ENCODE measurements around the gene CSF2RB.

The CSF2RB gene

DNA sequence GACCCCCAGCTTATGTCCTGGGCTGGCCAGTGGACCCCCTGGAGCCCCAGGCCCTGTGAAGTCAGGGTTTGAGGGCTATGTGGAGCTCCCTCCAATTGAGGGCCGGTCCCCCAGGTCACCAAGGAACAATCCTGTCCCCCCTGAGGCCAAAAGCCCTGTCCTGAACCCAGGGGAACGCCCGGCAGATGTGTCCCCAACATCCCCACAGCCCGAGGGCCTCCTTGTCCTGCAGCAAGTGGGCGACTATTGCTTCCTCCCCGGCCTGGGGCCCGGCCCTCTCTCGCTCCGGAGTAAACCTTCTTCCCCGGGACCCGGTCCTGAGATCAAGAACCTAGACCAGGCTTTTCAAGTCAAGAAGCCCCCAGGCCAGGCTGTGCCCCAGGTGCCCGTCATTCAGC, 24.6 kb downstream of the CSF2RB start:
- no peak for FAIRE-seq

DNA sequence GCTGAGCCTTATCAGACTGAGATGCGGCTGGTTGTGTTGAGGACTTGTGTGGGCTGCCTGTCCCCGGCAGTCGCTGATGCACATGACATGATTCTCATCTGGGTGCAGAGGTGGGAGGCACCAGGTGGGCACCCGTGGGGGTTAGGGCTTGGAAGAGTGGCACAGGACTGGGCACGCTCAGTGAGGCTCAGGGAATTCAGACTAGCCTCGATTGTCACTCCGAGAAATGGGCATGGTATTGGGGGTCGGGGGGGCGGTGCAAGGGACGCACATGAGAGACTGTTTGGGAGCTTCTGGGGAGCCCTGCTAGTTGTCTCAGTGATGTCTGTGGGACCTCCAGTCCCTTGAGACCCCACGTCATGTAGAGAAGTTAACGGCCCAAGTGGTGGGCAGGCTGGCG, 25.5 kb downstream of the CSF2RB start:
- FAIRE-seq = no peak

DNA sequence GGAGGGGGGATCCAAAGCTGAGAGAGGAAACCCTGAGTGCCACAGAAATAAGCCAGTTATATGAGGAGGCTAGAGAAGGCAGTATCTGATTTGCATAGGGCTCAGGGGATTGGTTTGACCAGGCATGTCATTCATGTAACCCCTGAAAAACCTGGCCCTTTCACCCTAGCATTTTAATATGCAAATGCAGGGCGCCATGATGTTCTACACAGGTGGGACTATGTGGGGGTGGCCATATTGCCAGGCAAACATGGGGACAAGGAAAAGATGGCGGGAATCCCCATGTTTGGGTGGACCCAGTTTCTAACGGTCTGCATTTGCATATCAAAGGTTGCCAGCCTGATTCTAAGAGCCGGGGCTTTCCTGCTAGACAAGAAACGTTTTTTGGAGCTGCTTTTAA, 27.2 kb downstream of the CSF2RB start:
- FAIRE-seq = no peak

DNA sequence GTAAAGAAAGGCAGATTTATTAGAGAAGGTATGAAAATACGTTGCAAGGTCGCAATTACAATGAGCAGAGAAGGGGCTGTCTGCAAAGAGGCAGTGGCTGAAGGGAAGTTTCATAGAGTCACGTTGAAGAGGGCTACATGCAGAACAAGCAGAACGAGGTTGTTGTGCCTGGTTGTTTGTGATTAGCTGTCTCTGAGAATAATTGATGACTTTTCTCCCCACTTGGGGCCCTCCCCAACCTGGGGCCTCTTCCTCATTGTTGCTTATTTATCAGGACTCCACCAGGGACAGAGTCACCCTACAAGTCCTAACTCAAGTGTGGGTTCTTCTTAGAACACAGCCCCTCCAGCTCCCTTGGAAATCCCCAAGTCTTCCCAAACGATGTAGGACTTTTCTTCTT, 29.1 kb downstream of the CSF2RB start:
- no peak for FAIRE-seq

DNA sequence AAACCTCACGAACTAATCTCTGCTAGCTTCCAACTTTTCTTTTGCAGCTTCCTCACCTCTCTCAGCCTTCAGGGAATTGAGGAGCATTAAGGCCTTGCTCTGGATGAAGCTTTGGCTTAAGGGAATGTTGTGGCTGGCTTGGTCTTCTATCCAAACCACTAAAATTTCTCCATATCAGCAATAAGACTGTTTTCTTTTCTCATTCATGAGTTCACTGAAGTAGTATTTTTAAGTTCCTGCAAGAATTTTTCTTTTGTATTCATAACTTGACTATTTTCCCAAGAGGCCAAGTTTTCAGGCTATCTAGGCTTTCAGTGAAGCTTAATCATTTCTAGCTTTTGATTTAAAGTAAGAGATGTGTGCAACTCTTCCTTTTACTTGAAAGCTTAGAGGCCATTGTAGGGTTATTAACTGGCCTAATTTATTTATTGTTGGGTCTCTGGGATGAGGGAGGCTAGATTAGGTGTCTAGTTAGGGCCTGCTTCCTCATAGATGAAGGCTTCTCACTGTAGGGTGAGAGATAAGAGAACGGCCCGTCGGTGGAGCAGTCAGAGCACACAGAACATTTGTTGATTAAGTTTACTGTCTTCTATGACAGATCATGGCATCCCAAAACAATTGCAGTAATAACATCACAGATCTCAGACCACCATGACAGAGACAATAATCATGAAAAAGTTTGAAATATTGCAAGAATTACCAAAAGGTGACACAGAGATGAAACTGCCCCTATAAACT, 33.2 kb downstream of the CSF2RB start:
- FAIRE-seq = no peak

DNA sequence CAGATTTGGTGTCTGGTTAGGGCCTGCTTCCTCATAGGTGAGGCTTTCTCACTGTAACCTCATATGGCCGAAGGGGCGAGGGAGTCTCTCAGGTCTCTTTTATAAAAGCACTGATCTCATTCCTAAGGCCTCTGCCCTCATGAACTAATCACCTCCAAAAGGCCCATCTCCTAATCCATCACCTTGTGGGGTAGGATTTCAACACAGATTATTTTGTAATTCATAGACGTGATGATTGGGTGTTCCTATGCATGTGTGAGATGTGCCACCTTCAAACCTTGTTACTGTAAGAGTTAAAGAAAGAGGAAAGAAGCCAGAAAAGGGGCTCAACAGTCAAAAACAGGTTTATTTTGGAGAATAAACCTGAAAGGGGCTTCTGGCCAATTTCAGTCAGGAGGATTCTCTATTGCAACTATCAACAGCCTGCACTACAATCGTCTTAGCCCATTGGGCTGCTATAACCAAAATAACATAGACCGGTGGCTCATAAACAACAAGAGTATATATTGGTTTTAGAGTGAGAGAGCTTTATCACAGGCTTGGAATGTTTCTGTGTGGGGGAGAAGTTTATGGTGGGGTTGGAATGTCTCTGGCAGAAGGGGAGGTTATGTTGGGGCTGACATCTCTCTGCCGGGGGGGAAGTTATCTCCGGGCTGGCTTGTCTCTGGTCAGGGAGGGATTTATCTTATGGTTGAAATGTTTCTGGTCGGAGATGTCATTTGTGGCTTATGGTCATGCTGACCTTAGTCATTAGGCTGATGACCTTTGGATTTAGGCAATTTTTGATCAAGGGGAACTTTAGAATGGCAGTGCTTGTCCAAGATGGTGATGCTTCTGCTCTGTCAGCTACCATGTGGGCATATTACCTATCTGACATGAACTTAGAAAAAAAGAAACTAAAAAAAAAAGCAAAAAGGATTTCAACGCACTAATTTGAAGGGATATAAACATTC, 35.1 kb downstream of the CSF2RB start:
- FAIRE-seq = no peak

DNA sequence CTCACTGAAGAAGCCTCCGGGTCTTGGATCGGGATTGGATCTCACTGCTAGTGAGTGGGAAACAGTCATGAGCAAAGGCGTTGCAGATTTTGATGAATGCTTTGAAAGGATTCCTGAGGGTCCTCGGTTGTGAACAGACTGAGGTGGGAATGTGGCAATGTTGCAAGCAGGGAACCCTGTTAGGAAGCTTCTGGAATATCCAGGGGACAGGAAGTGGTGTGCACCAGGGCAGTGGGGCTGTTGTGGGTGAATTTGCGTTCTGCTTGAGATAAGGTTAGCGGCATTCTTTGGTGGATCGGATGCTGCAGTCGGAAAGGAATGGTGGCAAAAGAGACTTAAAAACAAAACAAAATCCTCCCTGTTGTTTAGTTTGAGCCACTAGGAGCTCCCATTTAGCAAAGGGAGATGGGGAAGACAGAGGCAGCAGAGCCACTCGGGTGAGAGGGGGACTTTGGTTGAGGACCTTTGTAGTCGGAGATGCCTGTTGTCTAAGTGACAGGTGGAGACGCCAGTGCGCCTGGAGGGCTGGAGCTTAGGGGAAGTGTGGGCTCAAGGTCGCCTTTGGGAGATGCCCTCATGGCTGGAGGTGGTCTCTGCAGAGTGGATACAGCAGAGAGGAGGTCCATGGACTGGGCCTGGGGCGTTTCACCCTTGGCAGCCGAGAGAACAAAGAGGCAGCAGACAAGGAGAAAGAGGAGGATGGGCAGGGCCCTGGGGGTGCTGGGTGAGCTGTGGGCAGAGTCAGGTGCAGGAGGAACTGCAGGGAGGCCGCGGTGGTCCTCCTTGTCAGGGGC, 37.6 kb downstream of the CSF2RB start:
- FAIRE-seq = no peak

DNA sequence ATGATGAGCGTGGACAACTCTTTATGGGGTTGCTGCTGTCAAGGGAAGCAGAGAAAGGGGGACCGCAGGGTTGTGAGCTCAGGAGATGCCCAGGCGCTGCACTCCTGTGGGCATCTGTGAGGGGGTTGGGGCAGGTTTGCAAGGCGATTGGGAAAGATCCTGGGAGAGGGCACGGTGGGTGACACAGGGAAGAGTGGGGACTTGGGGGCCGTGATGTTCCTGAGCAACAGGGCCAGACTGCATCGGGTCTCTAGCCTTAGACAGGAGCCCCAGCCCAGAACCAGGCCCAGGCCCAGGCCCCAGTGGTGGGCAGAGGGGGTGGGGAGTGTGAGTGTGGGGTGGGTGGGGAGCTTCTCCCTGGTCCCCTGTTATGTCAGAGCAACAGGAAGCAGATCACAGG, 38.3 kb downstream of the CSF2RB start:
- FAIRE-seq = no peak

DNA sequence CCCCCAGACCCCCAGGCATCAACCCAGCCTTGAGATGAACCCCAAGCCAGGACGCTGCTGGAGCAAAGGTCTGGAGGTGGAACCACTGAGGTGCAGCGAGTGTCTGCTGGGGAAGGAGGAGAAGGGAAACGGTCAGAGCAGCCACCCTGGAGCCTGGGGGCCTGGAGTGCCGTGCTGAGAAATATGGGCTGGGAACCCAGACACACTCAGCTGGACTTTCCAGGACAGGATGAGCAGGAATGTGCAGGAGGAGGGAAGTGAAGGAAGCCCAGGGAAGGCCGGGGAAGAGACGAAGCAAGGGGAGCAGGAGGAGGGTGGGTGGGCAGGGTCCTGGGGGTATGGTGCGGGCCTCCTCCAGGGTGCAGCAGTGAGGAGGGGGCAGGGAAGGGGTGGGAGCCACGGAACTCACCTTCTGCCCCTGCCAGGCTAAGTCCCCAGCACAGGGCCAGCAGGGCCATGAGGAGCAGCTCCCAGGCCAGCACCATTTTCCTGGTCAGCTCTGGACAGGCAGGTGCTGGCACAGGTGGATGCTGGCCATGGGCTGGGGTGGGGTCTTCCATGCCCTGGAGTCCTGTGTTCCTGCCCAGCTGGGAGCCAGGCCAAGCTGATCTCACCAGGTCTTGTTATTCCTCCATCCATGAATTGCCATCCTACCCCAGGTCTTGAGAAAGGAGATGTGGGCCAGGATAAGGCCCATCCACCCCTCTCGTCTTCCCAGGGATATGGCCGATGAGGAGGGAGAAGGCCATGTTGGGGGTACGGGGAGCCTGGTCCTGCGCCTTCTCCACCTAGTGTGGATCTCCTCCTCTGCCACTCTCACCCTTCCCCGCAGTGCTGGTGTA, 40.0 kb downstream of the CSF2RB start:
- FAIRE-seq = no peak

DNA sequence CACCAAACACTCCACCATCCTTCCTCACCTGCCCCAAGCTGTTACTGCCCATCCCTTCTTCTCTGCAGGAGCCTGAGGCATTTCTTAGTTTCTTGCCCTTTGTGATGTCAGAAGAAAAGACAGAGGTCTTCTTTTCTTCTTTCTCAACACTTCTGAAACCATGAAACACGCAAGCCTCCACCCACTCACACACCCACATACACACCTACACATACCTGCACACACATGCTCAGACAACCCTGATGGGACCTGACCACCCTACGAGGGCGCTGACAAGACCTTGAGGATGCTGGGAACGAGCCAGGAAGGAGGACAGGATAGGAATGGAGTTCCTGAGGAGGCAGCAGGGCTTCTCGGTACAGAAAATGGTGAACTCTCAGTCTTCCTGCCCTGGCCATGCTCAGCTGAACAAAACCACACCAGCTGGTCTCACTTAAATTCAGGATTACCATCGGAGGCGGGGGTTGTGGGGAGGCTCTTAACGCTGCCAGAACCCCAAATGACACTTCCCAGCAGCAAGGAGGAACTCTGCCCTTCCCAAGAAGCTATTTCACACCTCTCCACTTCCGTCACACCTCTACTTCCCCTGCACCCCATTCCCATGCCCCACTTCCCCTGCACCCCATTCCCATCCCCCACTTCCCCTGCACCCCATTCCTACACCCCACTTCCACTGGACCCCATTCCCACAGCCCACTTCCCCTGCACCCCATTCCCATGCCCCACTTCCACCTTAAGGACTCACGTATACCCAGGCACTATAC, 41.0 kb downstream of the CSF2RB start:
- FAIRE-seq = no peak

DNA sequence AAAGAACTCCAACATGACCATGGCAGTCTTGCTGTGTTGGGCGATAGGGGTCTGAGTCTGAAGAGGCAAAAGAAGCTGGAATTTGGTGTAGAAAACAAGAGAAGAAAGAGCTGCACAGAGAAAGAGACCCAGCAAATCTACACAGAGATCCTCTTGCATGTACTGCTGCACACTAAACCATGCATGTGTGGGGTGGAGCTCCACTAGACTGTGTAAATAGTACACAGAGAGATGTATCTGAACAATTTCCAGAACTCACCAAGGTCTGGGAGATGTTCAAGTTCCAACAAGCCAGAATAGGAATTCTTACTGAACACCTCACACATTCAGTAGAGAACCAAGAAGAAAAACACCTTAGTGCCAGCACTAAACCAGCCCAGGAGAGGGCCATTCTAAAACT, 42.3 kb downstream of the CSF2RB start:
- no peak for FAIRE-seq

DNA sequence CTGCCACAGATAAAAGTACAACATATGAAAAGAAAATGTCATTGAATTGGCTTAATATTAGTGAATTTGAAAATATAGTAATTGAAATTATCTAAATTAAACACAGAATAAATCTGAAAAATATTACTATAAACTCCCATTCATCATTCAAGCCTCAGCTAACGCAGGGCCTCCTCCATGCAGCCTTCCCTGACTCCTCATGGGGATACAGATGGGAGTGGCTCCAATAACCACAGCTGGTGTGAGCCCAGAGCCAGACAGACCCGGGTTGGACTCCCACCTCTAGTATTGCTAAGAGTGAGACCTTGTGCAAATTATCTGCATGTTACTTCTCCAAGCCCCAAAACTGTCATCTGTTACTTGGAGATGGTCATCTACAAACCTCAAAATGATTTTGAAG, 44.9 kb downstream of the CSF2RB start:
- no peak for FAIRE-seq

DNA sequence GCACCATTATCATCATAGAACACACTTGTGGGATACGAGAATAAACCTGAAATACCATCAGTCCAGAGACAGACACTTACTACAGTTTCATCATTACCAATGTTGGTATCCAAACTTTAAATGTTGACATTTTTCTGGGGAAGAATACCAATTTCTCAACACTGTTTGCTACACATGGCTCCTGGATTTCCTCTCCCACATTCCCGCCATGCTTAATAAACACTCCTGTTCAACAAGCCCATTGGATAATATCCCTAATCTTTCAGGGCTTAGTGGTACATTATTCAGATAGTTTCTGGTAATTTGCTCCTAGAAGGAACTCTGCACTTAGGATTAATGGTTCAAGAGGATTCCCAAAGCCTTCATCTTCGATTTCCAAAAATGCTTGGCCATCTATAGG, 48.2 kb downstream of the CSF2RB start:
- no peak for FAIRE-seq

DNA sequence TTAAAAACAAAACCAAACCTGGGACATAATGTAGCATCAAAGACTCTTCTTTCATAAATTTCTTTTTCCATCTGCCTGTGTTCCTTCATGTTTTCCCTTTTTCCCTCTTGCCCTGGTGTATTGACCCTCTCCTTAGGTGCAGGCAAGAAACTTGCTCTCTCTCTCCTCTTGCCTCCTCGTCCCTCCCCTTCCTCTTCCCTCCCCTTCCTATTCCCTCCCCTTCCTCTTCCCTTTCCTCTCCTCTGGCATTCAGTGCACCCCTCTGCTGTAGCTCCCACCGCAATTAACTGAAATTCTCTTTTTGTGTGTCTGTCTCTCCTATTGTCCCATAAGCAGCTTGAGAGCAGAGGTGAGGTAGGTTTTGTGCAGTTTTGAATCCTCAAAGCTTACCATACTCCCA, 49.9 kb downstream of the CSF2RB start:
- FAIRE-seq = no peak

DNA sequence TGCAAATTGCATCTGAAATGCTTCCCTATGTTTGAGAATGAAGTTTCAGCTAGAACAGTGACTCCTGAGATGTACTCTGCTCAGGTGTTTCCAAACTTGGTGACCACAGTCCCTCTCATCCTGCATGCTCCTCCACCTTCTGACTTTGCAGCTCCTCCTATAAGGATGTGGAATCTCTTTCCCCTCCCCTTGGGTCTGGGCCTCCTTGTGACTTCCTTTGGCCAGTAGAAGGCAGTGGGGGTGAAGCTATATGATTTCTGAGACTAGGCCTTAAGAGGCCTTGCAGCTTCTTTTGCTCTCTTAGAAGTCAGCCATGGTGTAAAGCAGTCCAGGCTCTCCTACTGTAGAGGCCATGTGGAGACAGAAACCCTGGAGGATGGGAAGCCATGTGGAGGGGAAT, 50.7 kb downstream of the CSF2RB start:
- FAIRE-seq = no peak

DNA sequence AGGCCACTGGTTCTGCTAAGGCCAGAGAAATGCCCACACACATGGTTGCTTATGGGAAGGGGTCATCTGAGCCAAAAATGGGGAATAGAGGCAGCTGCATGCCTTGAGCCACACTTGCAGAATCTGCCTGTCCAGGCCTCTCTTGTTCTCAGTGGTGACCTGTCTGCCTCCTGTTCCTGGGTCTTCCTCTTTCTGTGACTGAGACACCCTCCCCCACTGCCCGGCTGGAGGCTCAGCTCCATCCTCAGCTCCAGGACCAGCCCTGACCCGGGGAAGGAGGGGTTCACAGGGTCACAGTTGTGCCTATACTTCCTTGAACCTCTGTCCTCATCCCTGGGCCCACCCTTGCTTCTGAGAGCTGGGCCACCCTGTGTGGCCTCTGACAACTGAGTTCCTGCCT, 52.3 kb downstream of the CSF2RB start:
- no peak for FAIRE-seq

DNA sequence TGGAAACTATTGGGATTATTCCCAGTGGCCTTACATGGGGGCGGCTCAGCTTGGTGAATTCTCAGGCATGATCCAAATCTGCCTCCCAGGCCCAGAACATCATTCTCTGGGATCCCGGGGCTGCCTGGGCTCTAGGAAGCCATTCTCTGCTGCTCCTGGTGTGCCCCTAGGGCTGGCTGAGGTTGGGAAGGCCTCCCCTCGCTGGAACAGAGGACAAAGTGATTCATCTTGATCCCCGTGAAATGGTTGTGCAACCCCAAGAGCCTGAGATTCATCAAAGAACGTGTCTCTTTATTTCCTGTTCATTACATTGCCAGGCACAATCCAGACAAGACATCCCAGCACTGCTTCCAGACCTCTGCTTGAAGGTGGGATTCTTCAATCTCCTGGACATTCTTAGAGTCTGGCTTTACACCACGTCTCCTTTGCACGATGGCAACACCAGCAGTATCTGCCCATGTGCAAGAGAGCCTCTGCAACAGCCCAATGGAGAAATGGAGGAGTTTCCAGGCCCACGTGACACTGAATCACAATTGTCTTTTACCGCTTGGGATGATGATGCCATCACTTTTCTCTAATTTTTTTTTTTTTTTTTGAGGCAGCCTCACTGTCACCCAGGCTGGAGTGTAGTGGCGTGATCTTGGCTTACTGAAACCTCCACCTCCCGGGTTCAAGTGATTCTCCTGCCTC, 53.6 kb downstream of the CSF2RB start:
- FAIRE-seq = no peak

DNA sequence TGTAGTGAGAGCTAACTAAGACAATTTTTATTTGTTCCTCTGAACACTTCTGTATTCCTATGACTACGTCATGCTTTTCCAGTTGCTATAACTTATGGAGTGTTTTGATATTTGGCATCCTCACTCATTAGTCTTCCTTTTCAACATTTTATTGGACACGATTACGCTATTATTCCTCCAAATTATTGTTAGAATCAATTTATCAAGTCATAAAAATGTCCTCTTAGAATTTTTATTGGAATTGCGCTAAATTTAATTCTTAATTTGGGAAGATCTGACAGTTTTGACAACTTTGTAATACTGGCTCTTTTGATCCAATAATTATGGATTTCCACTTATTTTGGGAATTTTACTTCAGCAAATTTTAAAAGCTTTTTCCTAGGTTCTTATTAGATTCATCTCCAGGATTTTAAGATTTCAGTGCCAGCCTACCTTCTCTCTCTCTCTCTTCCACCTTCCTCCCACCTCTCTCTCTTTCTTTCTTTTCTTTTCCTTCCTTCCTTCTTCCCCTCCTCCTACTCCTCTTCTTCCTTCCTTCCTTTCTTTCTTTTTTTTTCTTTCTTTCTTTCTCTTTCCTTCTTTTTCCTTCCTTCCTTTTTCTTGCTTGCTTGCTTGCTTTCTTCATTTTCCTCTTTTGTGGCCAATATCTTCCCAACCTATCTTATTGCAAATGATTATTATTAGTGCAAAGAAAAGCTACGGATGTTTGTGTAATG, 55.0 kb downstream of the CSF2RB start:
- FAIRE-seq = no peak

DNA sequence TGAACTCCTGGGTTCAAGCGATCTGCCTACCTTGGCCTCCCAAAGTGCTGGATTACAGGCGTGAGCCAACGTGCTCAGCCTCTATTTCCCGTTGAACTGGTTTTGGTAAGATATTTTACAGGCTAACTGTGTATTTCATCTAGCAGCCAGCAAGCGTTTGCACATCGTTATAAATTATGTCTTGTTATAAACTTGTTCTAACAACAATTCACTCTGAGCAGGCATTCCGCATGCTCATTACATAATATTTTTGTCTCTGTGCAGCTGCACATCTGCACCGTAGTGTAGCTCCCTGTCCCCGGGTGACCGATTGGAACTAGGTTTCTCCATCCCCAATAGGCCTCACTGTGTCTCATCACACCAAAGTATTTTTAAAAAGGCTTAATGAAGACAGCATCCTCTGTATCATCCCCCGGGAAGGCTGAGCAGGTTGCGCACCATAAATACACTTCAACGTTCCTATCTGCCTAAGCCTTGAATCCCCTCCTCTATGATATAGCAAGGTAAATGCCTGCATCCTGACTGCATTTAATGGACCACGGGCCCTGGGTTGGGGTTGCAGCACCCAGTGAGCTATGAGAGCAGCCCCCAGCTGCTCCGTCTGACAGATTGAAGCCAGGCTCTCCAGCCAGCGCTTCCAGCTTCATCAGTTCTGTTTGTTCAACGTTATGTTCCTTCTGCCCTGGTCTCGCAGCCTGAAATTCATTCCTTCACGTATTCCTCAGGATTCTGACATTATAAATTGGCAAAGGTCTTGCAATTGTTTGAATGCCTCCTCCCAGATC, 58.1 kb downstream of the CSF2RB start:
- no peak for FAIRE-seq

DNA sequence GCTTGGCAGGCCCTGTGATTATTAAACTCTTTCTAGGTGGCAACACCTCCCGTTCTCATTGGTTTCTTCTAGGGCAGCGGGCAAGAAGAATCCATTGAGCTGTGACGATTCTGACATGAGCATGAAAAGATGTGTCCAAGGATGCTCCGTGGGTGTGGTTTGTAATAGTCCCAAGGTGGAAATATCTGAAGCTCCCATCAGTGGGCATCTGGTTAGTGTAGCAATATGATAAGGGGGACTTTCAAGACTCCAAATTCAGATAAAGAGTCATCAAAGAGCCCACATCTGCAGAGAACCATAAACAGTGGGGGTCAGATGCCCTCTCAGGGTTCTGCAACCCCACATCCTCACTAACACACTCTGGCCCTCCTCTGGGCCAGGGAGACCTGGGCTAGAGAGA, 63.2 kb downstream of the CSF2RB start:
- FAIRE-seq = no peak

Measured in A204.1 (cell line).